ENCODE measurements around the gene IMPA2. TPM values are rescaled to one million over a fixed set of nuclear protein-coding genes. Genes with fewer than 3 reads are reported as not detected.

IMPA2 gene
- total and polyA plus RNA-seq, 2 of the 13 experiments (the other 11 are each of a cell fraction or from before 2014, with no cell fraction given): 37.8 to 71.8 TPM

DNA sequence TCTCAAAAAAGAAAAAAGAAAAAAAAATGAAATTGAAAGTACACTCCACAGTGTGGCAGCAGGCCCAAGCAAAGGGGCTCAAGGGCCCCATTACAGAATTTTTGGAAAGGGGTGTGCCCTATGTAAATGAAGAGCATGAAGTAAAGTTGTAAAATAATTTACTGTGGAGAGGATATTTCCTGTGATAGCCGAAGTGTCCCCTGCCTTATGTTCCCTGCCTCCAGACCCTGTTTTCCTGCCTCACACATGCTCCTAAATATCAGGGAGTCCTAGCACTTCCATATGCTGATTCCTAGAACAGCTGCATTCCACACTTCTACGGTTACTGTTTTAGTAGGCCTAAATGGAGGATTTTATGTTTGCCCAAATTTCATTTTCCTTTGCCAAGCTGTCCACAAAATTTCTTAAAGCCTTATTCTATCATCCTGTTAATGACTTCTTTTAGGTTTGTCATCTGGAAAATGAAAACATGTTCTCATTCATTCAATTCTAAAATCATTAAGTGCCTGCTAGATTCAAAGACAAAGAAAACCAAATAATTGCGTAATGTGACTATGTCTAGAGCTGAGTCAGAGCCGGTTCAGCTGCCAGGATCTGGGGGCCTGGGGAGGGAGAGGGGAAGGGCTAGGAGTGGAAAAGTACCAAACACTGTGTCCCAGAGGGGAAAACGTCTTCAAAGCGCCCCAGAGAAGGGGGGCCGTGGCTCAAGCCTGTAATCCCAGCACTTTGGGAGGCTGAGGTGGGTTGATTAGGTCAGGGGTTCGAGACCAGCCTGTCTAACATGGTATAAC is 25.9 kb upstream of the IMPA2 start (continued):
- TF ChIP-seq ZNF609 (CRISPR knock-in tag; IDR thresholded peaks at IDR 0.05; ENCODE audit: borderline replicate concordance) (no peak), MBD4 (IDR thresholded peaks at IDR 0.05; ENCODE audit: borderline replicate concordance, low read length) (no peak), ZFP37 (CRISPR knock-in tag; IDR thresholded peaks at IDR 0.05; ENCODE audit: borderline replicate concordance) (no peak), REXO4 (CRISPR knock-in tag; IDR thresholded peaks at IDR 0.05; ENCODE audit: borderline replicate concordance) (no peak), ZNF552 (CRISPR knock-in tag; IDR thresholded peaks at IDR 0.05; ENCODE audit: borderline replicate concordance) (no peak), SETDB1 (CRISPR knock-in tag; IDR thresholded peaks at IDR 0.05; ENCODE audit: borderline replicate concordance) (no peak), MYNN (CRISPR knock-in tag; IDR thresholded peaks at IDR 0.05; ENCODE audit: low read depth) (no peak), DNMT1 (CRISPR knock-in tag; IDR thresholded peaks at IDR 0.05) (no peak), CSRNP2 (CRISPR knock-in tag; conservative IDR thresholded peaks at IDR 0.05; ENCODE audit: low read depth) (no peak), TERF1 (CRISPR knock-in tag; IDR thresholded peaks at IDR 0.05) (no peak), ZNF792 (CRISPR knock-in tag; IDR thresholded peaks at IDR 0.05) (no peak), ZNF784 (CRISPR knock-in tag; IDR thresholded peaks at IDR 0.05; ENCODE audit: borderline replicate concordance) (no peak), CENPX (CRISPR knock-in tag; IDR thresholded peaks at IDR 0.05) (no peak), ZNF546 (CRISPR knock-in tag; conservative IDR thresholded peaks at IDR 0.05) (no peak), ZNF3 (CRISPR knock-in tag; IDR thresholded peaks at IDR 0.05) (no peak), PHF8 (CRISPR knock-in tag; IDR thresholded peaks at IDR 0.05) (no peak), YEATS2 (CRISPR knock-in tag; IDR thresholded peaks at IDR 0.05; ENCODE audit: borderline replicate concordance) (peak; percentile 27; the same call in 1 of the 2 replicates)
- TF ChIP-seq, protein P1, sequence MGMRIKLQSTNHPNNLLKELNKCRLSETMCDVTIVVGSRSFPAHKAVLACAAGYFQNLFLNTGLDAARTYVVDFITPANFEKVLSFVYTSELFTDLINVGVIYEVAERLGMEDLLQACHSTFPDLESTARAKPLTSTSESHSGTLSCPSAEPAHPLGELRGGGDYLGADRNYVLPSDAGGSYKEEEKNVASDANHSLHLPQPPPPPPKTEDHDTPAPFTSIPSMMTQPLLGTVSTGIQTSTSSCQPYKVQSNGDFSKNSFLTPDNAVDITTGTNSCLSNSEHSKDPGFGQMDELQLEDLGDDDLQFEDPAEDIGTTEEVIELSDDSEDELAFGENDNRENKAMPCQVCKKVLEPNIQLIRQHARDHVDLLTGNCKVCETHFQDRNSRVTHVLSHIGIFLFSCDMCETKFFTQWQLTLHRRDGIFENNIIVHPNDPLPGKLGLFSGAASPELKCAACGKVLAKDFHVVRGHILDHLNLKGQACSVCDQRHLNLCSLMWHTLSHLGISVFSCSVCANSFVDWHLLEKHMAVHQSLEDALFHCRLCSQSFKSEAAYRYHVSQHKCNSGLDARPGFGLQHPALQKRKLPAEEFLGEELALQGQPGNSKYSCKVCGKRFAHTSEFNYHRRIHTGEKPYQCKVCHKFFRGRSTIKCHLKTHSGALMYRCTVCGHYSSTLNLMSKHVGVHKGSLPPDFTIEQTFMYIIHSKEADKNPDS (CRISPR knock-in tag; IDR thresholded peaks at IDR 0.05): no peak

All from HepG2 (cell line).